GM21515 (cell line): ENCODE results near the gene SULT1A3.
"Not testable (repeated sequence)": the region's sequence is repeated elsewhere in the genome, so short reads cannot be mapped to it uniquely, and the experiment has no call there.

Experiments
- ATAC-seq: cut with Tn5 transposase; IDR thresholded peaks from one replicate; pipeline ENCODE4 v1.9.1; 2021; ENCODE audit not compliant: unreplicated experiment

SULT1A3 gene

GRCh38 chr16:30186782-30187555 is 12.1 kb upstream of the SULT1A3 start:
- ATAC-seq, result no peak

GRCh38 chr16:30187556-30187865 is 11.5 kb upstream of the SULT1A3 start:
- ATAC-seq, result no peak

DNA sequence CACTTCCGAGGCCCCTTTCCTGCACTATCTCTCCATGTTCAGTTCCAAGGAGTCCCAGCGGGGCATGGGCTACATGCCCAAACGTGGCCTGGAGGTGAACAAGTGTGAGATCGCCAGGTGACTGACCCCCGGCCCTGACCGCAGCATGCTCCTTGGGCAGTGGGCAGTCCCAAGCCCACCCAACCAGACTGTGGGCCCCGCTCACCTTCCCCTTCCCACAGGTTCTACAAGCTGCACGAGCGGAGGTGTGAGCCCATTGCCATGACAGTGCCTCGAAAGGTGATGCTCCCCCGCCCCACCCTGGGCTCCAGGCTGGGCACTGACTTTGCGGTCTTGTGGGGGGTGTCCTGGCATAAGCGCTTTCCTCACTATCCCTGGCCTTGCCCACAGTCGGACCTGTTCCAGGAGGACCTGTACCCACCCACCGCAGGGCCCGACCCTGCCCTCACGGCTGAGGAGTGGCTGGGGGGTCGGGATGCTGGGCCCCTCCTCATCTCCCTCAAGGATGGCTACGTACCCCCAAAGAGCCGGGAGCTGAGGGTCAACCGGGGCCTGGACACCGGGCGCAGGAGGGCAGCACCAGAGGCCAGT is 11.0 kb upstream of the SULT1A3 start:
- no peak for ATAC-seq

DNA sequence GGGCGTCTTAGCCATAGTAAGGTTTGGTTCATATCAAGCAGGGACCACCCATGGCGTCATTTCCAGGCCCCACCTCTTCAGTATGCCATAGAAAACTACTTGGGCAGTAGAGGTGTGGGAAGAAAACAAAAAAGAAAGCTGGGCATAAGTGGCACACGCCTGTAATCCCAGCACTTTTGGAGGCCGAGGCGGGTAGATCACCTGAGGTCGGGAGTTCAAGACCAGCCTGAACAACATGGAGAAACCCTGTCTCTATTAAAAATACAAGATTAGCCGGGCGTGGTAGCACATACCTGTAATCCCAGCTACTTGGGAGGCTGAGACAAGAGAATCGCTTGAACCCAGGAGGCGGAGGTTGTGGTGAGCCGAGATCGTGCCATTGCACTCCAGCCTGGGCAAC is 7.9 kb upstream of the SULT1A3 start:
- not testable (repeated sequence) for ATAC-seq

- peak; percentile 10 for ATAC-seq
Measured at GRCh38 chr16:30193098-30193497, 6.0 kb upstream of the SULT1A3 start.

GRCh38 chr16:30193615-30194014 is 5.4 kb upstream of the SULT1A3 start, which contains the start of the genes BOLA2B and SLX1A:
TSS of gene BOLA2B (minus strand) at chr16:30193666. CDS start at chr16:30193595, 71 bp downstream.
TSS of gene SLX1A (plus strand) at chr16:30193875. CDS start at chr16:30194085, 210 bp downstream.
- peak; percentile 84 for ATAC-seq

GRCh38 chr16:30194172-30194925 is 4.7 kb upstream of the SULT1A3 start:
- ATAC-seq, result peak; percentile 50

DNA sequence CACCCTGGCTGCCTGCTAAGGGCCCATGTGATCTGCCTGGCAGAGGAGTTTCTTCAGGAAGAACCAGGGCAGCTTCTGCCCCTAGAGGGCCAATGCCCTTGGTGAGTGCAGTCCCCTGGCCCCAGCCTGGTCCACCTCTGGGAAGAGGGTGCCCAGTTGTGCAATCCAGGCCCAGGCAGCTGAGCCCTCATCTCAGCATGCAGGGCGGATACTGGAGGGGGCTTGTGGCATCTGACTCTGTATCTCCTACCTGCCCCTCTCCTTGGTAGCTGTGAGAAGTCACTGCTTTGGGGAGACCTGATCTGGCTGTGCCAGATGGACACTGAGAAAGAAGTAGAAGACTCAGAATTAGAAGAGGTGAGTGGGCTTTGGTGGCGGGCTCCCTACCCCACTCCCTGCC is 2.1 kb upstream of the SULT1A3 start:
- ATAC-seq, result not testable (repeated sequence)

DNA sequence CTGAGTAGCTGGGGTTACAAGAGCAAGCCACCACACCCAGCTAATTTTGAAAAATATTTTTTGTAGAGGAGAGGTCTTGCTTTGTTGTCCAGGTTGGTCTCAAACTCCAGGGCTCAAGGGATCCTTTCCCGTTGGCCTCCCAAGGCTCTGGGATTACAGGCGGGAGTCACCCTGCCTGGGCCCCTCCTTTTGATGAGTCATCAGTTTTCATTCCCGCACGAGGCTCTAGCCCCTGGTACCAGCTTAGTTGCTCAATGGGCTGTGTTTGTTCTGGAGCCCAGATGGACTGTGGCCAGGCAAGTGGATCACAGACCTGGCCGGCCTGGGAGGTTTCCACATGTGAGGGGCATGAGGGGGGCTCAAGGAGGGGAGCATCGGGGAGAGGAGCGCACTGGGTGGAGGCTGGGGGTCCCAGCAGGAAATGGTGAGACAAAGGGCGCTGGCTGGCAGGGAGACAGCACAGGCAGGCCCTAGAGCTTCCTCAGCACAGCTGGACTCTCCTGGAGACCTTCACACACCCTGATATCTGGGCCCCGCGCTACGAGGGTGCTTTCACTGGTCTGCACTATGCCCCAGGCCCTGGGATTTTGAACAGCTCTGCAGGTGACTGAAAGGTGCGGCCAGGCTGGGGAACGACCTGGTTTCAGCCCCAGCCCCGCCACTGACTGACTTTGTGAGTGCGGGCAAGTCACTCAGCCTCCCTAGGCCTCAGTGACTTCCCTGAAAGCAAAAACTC is 721 bp downstream of the SULT1A3 start:
- ATAC-seq, result not testable (repeated sequence)

DNA sequence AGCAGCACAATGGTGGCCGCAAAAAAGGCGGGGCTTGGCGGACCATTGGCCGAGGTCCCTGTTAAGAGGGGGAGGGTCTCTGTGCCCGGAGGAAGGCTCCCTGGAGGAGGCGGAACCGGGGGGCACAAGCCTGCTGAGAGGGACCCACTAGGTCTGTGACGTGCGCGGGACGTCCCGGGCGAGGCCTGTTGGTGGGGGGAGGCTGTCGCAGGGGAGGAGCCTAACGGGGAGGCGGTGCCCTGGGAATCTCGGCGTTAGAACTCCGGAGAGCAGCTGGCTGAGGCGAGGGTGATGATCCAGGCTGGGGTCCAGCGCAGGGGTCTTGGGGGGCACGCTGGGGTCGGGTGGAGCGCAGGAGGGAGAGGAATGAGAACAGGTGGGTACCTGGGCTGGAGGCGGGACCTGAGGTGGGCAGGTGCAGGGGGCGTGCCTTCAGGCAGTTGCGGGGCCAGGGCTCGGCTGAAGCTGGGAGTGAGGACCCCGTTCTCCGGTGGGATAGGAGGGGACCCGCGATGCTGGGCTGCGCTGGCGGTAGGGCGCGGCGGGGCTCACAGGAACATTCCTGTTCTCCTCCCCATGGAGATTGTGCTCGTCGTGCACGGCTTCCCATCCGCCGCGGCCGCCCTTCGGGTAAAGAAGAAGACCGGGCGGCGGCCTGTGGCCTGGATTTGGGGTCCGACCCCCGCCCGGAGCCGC is 6.6 kb downstream of the SULT1A3 start:
- ATAC-seq, result not testable (repeated sequence)

DNA sequence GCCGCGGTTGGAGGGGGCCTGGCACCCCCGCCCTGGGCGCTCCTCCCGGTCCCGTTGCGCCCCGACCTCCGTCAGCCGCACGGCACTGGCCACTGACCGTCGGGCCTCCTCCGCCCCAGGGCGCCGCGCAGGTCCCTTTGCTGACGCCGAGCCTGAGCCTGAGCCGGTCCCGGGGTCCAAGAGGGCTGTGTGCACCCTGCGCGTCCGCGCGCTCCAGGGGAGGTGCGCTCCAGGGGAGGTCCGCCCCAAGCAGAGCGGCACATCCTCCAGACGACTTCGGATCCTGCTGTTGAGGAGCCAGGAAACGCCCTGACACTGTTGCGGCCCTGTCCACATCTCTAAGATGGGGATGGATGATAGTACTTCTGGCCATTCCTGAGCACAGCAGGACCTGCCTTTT is 7.2 kb downstream of the SULT1A3 start:
- ATAC-seq, result not testable (repeated sequence)

GRCh38 chr16:30207063-30207704 is 8.1 kb downstream of the SULT1A3 start:
- not testable (repeated sequence) for ATAC-seq

DNA sequence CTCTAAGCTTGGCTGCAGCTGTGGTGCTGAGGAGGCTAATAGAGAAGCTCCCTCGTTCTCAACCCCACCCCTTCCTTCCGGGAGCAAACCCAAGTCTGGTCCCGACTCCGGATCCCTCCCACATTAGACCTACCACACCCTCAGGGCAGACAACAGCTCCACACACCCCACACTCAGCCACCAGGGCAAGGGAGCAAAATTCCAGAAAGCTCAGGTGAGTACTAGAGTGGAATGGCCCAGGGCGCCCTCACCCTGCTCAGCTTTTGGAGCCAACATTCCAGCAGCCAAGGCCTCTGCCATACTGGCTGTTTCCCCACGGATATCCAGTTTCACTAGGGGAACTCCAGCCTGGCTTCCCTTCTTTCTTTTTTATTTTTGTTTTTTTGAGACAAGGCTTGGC is 10.0 kb downstream of the SULT1A3 start:
- not testable (repeated sequence) for ATAC-seq

DNA sequence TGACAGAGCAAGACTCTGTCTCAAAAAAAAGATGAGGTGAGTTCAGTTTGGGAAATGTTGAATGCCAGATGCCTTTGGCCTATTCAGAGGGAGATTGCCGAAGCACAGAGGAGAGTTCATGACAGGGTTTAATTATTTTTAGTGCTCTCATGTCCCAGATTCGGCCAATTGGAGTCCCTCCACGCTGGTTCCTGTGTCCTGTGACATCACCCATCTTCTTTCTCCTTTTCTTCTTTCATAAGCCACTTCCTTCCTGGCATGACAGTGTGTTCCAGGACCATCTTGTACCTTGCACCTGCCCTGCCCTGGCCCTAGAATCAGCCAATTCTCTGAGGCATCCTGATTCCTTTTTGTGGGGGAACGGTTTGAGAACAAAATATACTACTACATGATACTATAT is 12.4 kb downstream of the SULT1A3 start:
- ATAC-seq, result not testable (repeated sequence)

DNA sequence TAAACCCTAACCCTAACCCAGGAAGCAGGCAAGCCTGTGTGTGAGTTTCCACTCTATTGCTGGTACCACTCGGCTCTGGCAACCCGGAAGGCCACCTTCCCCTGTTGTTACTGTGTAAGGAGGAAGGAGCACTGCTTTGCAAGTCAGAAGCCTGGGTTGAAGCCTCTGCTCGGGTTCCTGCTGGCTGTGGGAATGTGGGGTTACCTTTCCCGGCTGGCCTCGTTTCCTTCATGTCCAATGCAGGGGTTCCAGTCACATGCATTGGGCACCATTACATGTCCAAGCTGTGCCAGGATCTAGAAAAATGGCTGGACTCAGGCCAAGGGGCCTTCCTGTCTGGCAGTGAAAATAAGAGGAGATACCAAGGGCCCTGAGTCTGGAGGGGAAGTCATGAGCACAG is 18.0 kb downstream of the SULT1A3 start:
- not testable (repeated sequence) for ATAC-seq

- not testable (repeated sequence) for ATAC-seq
Measured at GRCh38 chr16:30248379-30248778, 49.3 kb downstream of the SULT1A3 start, which contains the start of gene NPIPB13. TSS of gene NPIPB13 (minus strand) at chr16:30248479. CDS start at chr16:30245573, 2,906 bp downstream.
